Karpas-422 (cell line): ENCODE results near the gene RNF130. TPM values are rescaled to one million over a fixed set of nuclear protein-coding genes. Genes with fewer than 3 reads are reported as not detected.

Experiments
- DNase-seq: peaks from one replicate; pipeline ENCODE4 v3.0.0-alpha.2; 2015
- H2AFZ ChIP-seq: fragments of 200-600 bp; sonication (generic); 2 replicates; pipeline ENCODE4 v1.6.1; 2014; ENCODE audit warnings: antibody characterized with exemption, low read length, mixed read lengths
- H3K27ac ChIP-seq: fragments of 200-600 bp; sonication (generic); 2 replicates; pipeline ENCODE4 v1.5.1; 2014; ENCODE audit warnings: mild to moderate bottlenecking, low read length, moderate library complexity
- H3K27me3 ChIP-seq: fragments of 200-600 bp; sonication (generic); 2 replicates; pipeline ENCODE4 v1.6.1; 2014; ENCODE audit warnings: low read length, mixed read lengths
- H3K36me3 ChIP-seq: fragments of 200-600 bp; sonication (generic); 2 replicates; pipeline ENCODE4 v1.6.1; 2014; ENCODE audit warnings: low read length, mixed read lengths; ENCODE audit not compliant: insufficient read depth
- H3K4me1 ChIP-seq: fragments of 200-600 bp; sonication (generic); 2 replicates; pipeline ENCODE4 v1.6.1; 2014; ENCODE audit warnings: mild to moderate bottlenecking, low read length, mixed read lengths
- H3K4me2 ChIP-seq: fragments of 200-600 bp; sonication (generic); 2 replicates; pipeline ENCODE4 v1.6.1; 2014; ENCODE audit warnings: low read length, low read depth, mild to moderate bottlenecking; ENCODE audit not compliant: poor library complexity, severe bottlenecking
- H3K4me3 ChIP-seq: fragments of 200-600 bp; sonication (generic); 2 replicates; pipeline ENCODE4 v1.5.1; 2014; ENCODE audit warnings: mild to moderate bottlenecking, antibody characterized with exemption, low read length, mixed read lengths
- H3K79me2 ChIP-seq: fragments of 200-600 bp; sonication (generic); 2 replicates; pipeline ENCODE4 v1.6.1; 2014; ENCODE audit warnings: mild to moderate bottlenecking, low read length, mixed read lengths
- H3K9ac ChIP-seq: fragments of 200-600 bp; sonication (generic); 2 replicates; pipeline ENCODE4 v1.6.0; 2014; ENCODE audit warnings: low read length
- H3K9me2 ChIP-seq: fragments of 200-600 bp; sonication (generic), shearing (Covaris generic); replicated peaks from 2 replicates; pipeline ENCODE4 v1.6.0; 2014; ENCODE audit warnings: mild to moderate bottlenecking, low read length, moderate library complexity; ENCODE audit not compliant: insufficient read depth
- H3K9me3 ChIP-seq: fragments of 300-700, 200-600 bp; sonication (generic); 2 replicates; pipeline ENCODE4 v1.6.1; 2014; ENCODE audit warnings: low read length, mixed read lengths
- H4K20me1 ChIP-seq: fragments of 200-600 bp; sonication (generic); 2 replicates; pipeline ENCODE4 v1.6.1; 2014; ENCODE audit warnings: mild to moderate bottlenecking, antibody characterized with exemption, low read length, low read depth; ENCODE audit not compliant: insufficient read depth
- total RNA-seq: library from RNA; depleted of rRNA; stranded (reverse); fragments of >200 nt; shearing (Covaris generic); gene quantifications from 2 replicates; pipeline ENCODE4 v1.2.3, GENCODE V29; 2014; ENCODE audit warnings: low replicate concordance

Gene RNF130
- total RNA-seq, 1 experiment from 2014 or later: 0.41 TPM

- H2AFZ ChIP-seq: no peak overlapping the region
- no peak overlapping the region for H3K4me2 ChIP-seq
- DNase-seq: no peak
- H3K27ac ChIP-seq: no peak overlapping the region
- no peaks in the 10 kb centered on the region for H3K9me2 ChIP-seq
- no peak overlapping the region for H3K4me3 ChIP-seq
- H3K27me3 ChIP-seq: no peaks in the 10 kb centered on the region
- no peaks in the 10 kb centered on the region for H3K36me3 ChIP-seq
- H3K9ac ChIP-seq: no peak overlapping the region
- H4K20me1 ChIP-seq: no peaks in the 10 kb centered on the region
- H3K79me2 ChIP-seq: no peaks in the 10 kb centered on the region
- no peaks in the 10 kb centered on the region for H3K4me1 ChIP-seq
- H3K9me3 ChIP-seq: no peaks in the 10 kb centered on the region
Observed at GRCh38 chr5:180049185-180049548, 22.4 kb downstream of the RNF130 start.

GRCh38 chr5:180047667-180048066 lies 23.9 kb downstream of the RNF130 start:
- Histone ChIP-seq H4K20me1 (no peaks in the 10 kb centered on the region), H3K9me2 (no peaks in the 10 kb centered on the region), H3K27me3 (no peaks in the 10 kb centered on the region), H3K9me3 (no peaks in the 10 kb centered on the region), H3K4me2 (no peak overlapping the region), H3K4me1 (no peaks in the 10 kb centered on the region), H2AFZ (no peak overlapping the region), H3K4me3 (no peak overlapping the region), H3K9ac (no peak overlapping the region), H3K36me3 (no peaks in the 10 kb centered on the region), H3K27ac (no peak overlapping the region), H3K79me2 (no peaks in the 10 kb centered on the region)
- DNase-seq: no peak

GRCh38 chr5:180046656-180047055 lies 24.9 kb downstream of the RNF130 start:
- Histone ChIP-seq H3K4me1 (no peaks in the 10 kb centered on the region), H3K27ac (no peak overlapping the region), H3K9me2 (no peaks in the 10 kb centered on the region), H3K4me3 (no peak overlapping the region), H3K36me3 (no peaks in the 10 kb centered on the region), H3K79me2 (no peaks in the 10 kb centered on the region), H3K4me2 (no peak overlapping the region), H3K9me3 (no peaks in the 10 kb centered on the region), H4K20me1 (no peaks in the 10 kb centered on the region), H3K9ac (no peak overlapping the region), H3K27me3 (no peaks in the 10 kb centered on the region), H2AFZ (no peak overlapping the region)
- no peak for DNase-seq

DNA sequence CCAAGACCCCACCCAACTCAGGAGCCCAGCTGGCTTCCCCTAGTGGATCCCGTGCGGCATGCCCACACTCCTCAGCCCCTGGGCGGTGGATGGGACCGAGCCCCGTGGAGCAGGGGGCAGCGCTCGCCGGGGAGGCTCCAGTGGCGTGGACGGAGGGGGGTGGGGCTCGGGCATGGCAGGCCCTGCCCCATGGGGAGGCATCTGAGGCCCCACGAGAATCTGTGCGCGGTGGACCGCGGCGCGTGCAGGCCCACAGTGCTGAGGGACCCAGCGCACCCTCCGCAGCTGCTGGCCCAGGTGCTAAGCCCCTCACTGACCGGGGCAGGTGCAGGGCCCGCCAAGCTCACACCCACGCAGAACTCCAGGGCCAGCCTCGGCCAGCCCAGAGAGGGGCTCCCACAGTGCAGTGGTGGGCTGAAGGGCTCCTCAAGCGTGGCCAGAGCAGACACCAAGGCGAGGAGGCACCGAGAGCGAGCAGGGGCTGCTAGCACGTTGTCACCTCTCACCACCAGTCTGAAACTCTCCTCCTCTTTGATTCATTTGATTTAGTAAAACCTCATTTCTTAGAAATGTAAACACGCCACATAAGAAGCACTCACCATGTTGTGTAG lies 25.6 kb downstream of the RNF130 start:
- Histone ChIP-seq H3K27me3 (no peaks in the 10 kb centered on the region), H3K4me1 (no peaks in the 10 kb centered on the region), H3K4me2 (no peak overlapping the region), H3K9ac (no peak overlapping the region), H3K79me2 (no peaks in the 10 kb centered on the region), H4K20me1 (no peaks in the 10 kb centered on the region), H3K36me3 (no peaks in the 10 kb centered on the region), H3K27ac (no peak overlapping the region), H3K4me3 (no peak overlapping the region), H2AFZ (no peak overlapping the region), H3K9me2 (no peaks in the 10 kb centered on the region), H3K9me3 (no peaks in the 10 kb centered on the region)
- DNase-seq: no peak

DNA sequence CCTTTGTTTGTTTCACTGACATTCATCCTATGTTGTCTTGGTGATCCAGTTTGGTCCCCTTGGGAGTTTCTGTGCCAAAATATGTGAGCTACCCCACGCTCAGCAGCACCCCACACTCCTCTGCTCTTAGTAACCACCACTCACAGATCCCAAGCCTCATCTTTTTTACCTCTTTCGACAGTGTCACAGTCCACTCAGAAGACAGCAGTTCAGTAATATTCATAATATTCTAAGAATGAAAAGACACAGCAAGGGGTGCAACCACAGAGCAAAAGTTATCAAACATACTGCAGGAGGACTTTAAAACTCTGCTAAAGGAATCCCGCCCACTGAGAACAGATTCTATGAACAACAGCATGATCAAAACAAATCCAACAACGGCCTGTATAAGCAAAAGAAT lies 28.2 kb downstream of the RNF130 start:
- H2AFZ ChIP-seq: no peak overlapping the region
- no peaks in the 10 kb centered on the region for H3K36me3 ChIP-seq
- H3K79me2 ChIP-seq: no peaks in the 10 kb centered on the region
- no peak for DNase-seq
- H3K4me1 ChIP-seq: no peaks in the 10 kb centered on the region
- no peaks in the 10 kb centered on the region for H3K27me3 ChIP-seq
- H3K9me2 ChIP-seq: no peaks in the 10 kb centered on the region
- no peaks in the 10 kb centered on the region for H3K9me3 ChIP-seq
- H3K4me2 ChIP-seq: no peak overlapping the region
- no peak overlapping the region for H3K4me3 ChIP-seq
- no peaks in the 10 kb centered on the region for H4K20me1 ChIP-seq
- no peak overlapping the region for H3K9ac ChIP-seq
- no peak overlapping the region for H3K27ac ChIP-seq

GRCh38 chr5:180041301-180042274 lies 30.0 kb downstream of the RNF130 start:
- H3K4me1 ChIP-seq: no peaks in the 10 kb centered on the region
- H3K27ac ChIP-seq: no peak overlapping the region
- H3K4me2 ChIP-seq: no peak overlapping the region
- no peak overlapping the region for H2AFZ ChIP-seq
- no peaks in the 10 kb centered on the region for H3K79me2 ChIP-seq
- no peak overlapping the region for H3K4me3 ChIP-seq
- no peaks in the 10 kb centered on the region for H3K9me3 ChIP-seq
- DNase-seq: no peak
- H3K36me3 ChIP-seq: no peaks in the 10 kb centered on the region
- no peaks in the 10 kb centered on the region for H3K27me3 ChIP-seq
- no peaks in the 10 kb centered on the region for H3K9me2 ChIP-seq
- no peak overlapping the region for H3K9ac ChIP-seq
- H4K20me1 ChIP-seq: no peaks in the 10 kb centered on the region

GRCh38 chr5:180040287-180041214 lies 31.0 kb downstream of the RNF130 start:
- Histone ChIP-seq H3K36me3 (no peaks in the 10 kb centered on the region), H4K20me1 (no peaks in the 10 kb centered on the region), H3K4me1 (no peaks in the 10 kb centered on the region), H3K27ac (no peak overlapping the region), H3K4me2 (no peak overlapping the region), H3K79me2 (no peaks in the 10 kb centered on the region), H3K4me3 (no peak overlapping the region), H3K9me3 (peaks cover 8% of the 10 kb centered on the region; the same call in 1 of the 2 replicates), H3K9me2 (no peaks in the 10 kb centered on the region), H2AFZ (no peak overlapping the region), H3K27me3 (no peaks in the 10 kb centered on the region), H3K9ac (no peak overlapping the region)
- DNase-seq: no peak
